PC-3 (cell line): ENCODE data around the gene HECW1.

Experiments
- CTCF ChIP-seq: fragments of 300-600 bp; sonication (generic); conservative IDR thresholded peaks from 2 replicates; pipeline ENCODE4 v1.5.1; 2017; ENCODE audit warnings: antibody characterized with exemption, low read depth, mild to moderate bottlenecking, low read length
- EZH2 ChIP-seq: fragments of 300-600 bp; sonication (generic); IDR thresholded peaks from one replicate; pipeline ENCODE4 v1.6.1; 2017; ENCODE audit warnings: antibody characterized with exemption, mild to moderate bottlenecking, low read length; ENCODE audit not compliant: unreplicated experiment
- EZH2phosphoT487 ChIP-seq: fragments of 300-600 bp; sonication (generic); IDR thresholded peaks from 2 replicates; pipeline ENCODE4 v1.6.1; 2018; ENCODE audit warnings: mild to moderate bottlenecking, antibody characterized with exemption, low read length, borderline replicate concordance

- TF ChIP-seq CTCF: no peak
- TF ChIP-seq EZH2: no peak
- no peak for TF ChIP-seq EZH2phosphoT487
Observed at GRCh38 chr7:43274752-43275151, 162.3 kb downstream of the HECW1 start.
